Epidermal melanocyte (primary cell): ENCODE data around the gene ROPN1.
"Not testable (repeated sequence)": the region's sequence is repeated elsewhere in the genome, so short reads cannot be mapped to it uniquely, and the experiment has no call there.

ENCODE experiments used
- DNase-seq: peaks from one replicate; pipeline ENCODE4 v3.0.0; 2011; ENCODE audit warnings: low spot score; ENCODE audit not compliant: insufficient read length

The ROPN1 gene

DNA sequence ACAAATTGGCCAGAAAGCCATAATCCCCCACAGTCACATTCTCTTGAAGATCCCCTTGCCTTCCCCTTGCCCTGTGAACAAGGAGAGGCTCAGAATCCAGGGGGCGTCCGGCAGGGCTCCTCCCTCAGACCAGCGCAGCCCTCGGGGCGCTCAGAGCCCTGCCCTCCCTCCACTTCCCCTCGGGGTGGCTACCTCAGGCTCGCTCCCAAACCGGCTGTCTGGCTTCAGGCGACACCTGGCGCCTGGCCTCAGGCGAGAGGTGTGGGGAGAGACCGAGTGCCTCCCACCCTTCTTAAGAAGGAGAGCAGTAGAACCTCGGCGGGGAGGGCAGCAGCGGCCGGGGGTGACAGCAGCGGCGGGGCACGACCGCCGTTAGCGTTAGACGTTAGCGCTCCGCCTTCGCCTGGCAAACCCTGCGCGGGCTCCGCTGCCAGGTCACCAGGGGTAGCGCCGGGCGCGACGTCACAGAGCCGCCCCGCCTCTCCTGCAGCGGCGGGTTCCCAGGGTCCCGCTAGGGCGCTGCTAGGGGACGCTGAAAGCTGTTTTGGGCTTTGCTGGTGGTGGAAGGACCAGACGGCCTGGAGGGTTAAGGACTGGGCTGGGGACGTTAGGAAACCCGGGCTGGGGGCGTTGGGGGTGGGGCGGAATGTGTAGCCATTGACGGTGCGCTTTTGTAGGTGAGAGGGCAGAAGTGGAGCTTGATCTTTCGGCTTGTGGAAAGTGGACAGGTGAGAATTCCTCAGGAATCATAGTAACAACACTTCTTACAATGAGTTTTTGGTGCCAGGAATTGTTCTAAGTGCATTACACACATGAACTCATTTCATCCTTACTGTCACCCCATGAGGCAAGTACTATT lies at the start of gene ROPN1:
Gene ROPN1, minus strand, starts transcription at position 395 of the 859 bp plus-strand sequence. CDS start 11,643 bp downstream, outside the sequence.
- not testable (repeated sequence) for DNase-seq

DNA sequence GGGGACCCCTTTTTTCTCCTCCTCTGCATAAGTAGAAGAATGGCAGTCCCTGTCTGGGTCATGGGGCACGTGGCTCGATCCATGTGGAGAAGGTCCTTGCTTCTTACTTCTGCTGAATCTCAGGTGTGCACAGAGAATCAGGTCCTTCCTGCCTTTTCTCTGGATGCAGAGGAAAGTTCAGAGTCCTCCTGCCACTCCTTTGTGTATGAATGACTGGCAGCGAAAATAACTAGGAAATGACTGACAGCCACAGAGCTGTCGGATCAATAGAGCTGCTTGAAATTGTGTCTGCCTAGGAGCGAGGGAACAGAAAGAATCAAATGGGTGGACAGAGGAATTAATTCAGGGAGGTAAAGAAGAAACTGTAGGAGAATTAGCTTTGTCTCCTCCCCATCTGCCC lies 49.6 kb upstream of the ROPN1 start:
- no peak for DNase-seq

GRCh38 chr3:124037326-124037725 lies 45.4 kb upstream of the ROPN1 start:
- DNase-seq, result no peak

GRCh38 chr3:124036214-124036613 lies 44.3 kb upstream of the ROPN1 start:
- not testable (repeated sequence) for DNase-seq

GRCh38 chr3:124035463-124036121 lies 43.7 kb upstream of the ROPN1 start:
- DNase-seq, result no peak

- no peak for DNase-seq
Observed at GRCh38 chr3:124034844-124035152, 42.9 kb upstream of the ROPN1 start.

GRCh38 chr3:124034016-124034843 lies 42.3 kb upstream of the ROPN1 start:
- DNase-seq, result no peak

DNA sequence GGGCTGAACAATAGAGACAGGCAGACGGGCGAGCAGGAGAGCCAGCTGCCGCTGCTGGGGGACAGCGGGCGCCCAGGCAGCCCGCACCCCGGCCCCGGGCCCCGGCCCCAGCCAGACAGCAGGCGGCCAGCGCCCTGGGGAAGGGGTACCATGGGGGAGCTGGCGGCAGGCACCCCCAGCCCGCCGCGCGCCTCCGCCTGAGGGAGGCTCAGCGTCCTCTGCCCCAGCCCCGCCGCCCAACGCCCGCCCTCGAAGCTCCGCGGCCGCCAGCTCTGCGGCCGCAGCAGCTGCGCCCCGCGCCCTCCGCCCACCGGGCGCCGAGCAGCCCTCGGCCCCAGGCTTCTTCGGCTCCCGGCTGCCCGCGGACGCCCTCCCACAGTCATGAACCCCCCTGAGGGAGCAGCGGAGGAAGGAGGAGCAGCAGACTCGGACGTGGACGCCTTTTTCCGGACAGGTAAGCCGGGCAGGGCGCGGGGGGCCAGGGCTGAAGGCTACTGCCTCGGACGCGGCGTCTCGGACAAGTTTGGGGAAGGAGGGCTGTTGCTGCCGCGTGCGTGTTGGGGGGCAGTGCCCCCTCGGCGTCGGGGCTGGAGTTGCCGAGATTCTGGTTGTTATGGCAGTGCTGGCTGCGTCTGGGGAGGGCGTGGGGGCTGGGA lies 41.6 kb upstream of the ROPN1 start, which contains the start of gene KALRN:
Gene KALRN, plus strand, starts transcription at position 10 of the 656 bp plus-strand sequence.
- no peak for DNase-seq

- DNase-seq, result peak; percentile 82
Observed at GRCh38 chr3:124032881-124033359, 41.0 kb upstream of the ROPN1 start.

- DNase-seq, result peak; percentile 37
Observed at GRCh38 chr3:124032311-124032880, 40.5 kb upstream of the ROPN1 start.

DNA sequence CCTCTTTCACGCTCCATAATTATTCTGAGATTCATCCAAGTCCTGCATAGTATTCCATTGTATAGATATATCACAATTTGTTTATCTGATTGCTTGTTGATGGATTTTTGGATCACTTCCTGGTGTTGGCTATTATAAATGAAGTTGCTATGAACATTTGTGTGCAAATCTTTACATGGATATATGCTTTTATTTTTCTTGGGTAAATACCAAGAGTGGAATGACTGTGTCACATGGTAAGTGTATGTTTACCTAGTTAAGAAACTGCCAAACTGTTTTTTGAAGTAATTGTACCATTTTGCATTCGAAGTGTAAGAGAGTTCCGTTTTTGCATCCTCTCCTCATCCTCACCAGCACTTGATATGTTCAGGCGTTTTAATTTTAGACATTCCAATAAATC lies 34.6 kb upstream of the ROPN1 start:
- no peak for DNase-seq

DNA sequence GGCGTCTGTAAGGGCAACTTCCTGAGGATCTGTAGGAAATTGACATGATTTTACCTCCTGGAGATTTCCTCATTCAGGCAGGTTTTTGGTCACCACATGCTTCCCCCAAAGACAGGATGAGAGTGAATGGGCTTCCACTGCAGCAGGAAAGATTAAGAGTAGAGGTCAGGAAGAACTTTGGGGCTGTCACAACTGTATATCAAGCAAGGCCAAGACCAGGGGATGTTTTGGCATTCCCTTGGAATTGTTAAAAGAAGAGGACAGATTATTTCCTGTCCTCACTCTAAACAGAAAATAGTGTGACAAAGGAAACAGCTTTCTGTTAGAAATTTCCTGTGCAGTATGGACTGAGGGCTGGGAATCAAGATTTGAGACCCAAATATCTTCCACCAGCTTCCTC lies 31.6 kb upstream of the ROPN1 start:
- not testable (repeated sequence) for DNase-seq

DNA sequence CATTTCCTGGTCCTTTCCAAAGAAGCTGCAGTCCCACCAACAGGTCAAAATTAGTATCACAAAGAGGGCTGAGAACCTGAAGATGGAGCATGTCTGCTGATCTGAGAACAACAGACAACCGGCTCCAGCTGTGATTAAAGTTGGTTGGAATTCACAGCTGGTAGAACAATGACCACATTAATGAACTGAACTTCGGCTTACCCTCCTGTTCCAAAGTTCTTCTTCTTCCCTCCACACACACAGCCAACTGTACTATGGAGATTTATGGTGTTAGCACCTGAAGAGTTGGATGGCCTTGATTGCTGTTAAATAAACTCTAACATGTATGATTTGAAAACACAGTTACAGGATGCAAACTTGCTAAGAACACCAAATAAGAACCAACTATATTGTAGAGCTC lies 27.4 kb upstream of the ROPN1 start:
- no peak for DNase-seq

GRCh38 chr3:124017502-124017901 lies 25.6 kb upstream of the ROPN1 start:
- DNase-seq, result not testable (repeated sequence)

GRCh38 chr3:124016483-124016882 lies 24.6 kb upstream of the ROPN1 start:
- DNase-seq, result not testable (repeated sequence)

DNA sequence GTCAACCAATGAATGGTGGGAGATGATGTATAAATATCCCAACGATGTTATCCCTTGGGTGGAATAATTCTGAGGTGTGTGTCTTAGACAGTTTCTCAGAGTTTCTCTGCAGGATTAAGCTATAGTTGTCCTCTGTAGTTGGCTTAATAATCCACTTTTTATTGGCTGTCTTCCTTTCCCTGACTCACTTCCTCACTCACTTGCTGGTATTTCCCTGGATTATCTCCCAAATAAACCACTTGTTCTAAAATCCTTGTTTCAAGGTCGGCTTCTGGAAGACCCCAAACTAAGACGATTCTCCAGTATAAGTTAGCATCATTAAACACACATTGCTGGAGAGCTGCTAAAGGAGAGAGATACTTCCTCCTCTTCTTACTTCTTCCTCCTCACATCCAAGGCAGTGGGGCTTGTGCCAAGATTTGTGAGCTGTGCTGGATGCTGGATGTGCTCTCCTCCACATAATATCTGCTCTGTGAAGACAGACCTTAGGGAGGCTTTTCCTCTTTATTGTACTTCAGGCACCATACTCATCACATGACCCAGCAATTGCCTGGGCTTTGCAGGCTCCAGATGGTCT lies 22.5 kb upstream of the ROPN1 start:
- DNase-seq, result no peak

DNA sequence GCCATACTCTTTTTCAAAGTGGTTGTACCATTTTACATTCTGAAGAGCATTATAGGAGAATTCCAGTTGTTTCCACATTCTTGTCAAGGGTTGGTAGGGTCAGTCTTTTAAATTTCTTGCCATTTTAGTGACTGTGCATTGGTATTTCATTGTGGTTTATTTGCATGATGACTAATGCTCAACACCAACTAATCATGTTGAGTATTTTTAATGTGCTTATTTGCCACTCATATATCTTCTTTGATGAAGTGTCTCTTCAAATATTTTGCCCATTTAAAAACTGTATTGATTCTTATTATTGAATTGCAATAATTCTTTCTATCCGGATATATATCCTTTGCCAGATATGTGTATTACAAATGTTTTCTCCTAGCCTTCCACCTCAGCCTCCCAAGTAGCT lies 16.4 kb upstream of the ROPN1 start:
- not testable (repeated sequence) for DNase-seq

- DNase-seq, result no peak
Observed at GRCh38 chr3:124007186-124007585, 15.3 kb upstream of the ROPN1 start.

DNA sequence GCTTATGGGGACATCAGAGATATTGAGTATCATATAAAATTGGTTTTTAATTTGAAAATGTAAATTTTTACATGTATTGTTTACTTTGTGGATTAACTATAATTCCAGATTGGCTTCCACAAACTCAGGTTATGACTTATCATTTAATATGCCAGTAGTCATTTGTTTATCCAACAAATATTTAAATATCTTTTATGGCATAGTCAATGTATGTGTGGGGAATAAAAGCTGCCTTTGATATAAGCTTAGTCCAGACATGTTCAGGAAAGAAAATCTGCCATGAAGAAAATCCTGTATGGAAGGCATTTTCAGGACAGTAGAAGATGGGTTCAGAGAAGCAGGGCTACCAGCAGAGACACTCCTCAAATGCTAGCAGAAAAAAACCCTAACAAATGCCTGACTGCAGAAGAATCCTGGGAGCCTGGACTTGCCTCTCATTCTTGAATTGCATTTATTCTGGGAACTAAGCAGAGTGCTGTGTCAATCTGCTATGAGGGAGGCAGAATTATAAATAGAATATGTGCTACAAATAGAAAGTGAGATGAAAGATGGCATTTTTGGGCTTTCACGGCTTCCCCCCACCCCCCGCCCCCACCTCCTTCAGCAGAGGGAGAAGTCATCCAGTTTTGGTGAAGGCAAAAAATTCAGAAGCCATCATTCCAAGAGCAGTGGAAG lies 10.6 kb upstream of the ROPN1 start:
- not testable (repeated sequence) for DNase-seq

GRCh38 chr3:124001366-124001765 lies 9.4 kb upstream of the ROPN1 start:
- not testable (repeated sequence) for DNase-seq
